ENCODE measurements around the gene MTARC2.

The MTARC2 gene

GRCh38 chr1:220789532-220790147 lies 41.5 kb downstream of the MTARC2 start:
- TF ChIP-seq, protein P1, sequence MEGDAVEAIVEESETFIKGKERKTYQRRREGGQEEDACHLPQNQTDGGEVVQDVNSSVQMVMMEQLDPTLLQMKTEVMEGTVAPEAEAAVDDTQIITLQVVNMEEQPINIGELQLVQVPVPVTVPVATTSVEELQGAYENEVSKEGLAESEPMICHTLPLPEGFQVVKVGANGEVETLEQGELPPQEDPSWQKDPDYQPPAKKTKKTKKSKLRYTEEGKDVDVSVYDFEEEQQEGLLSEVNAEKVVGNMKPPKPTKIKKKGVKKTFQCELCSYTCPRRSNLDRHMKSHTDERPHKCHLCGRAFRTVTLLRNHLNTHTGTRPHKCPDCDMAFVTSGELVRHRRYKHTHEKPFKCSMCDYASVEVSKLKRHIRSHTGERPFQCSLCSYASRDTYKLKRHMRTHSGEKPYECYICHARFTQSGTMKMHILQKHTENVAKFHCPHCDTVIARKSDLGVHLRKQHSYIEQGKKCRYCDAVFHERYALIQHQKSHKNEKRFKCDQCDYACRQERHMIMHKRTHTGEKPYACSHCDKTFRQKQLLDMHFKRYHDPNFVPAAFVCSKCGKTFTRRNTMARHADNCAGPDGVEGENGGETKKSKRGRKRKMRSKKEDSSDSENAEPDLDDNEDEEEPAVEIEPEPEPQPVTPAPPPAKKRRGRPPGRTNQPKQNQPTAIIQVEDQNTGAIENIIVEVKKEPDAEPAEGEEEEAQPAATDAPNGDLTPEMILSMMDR (IDR thresholded peaks at IDR 0.05; ENCODE audit: low read depth, low read length), result no peak
- DNase-seq (ENCODE audit: extremely low read depth, low read depth), result no peak

DNA sequence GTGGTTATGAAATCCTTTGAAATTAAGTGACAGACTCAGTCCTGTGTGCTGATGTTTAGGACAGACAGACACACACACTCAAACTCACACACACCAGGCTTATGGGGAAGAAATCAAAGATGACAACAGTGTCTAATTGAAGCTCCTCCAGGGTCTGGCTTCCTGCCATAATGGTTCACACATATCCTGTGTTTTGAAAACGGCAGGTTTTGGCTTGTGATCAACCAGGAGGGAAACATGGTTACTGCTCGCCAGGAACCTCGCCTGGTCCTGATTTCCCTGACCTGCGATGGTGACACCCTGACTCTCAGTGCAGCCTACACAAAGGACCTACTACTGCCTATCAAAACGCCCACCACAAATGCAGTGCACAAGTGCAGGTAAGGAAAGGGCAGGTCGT lies 43.2 kb downstream of the MTARC2 start:
- no peak for DNase-seq (ENCODE audit: extremely low read depth, low read depth)
- TF ChIP-seq, protein P1 (IDR thresholded peaks at IDR 0.05; ENCODE audit: low read depth, low read length), result no peak

DNA sequence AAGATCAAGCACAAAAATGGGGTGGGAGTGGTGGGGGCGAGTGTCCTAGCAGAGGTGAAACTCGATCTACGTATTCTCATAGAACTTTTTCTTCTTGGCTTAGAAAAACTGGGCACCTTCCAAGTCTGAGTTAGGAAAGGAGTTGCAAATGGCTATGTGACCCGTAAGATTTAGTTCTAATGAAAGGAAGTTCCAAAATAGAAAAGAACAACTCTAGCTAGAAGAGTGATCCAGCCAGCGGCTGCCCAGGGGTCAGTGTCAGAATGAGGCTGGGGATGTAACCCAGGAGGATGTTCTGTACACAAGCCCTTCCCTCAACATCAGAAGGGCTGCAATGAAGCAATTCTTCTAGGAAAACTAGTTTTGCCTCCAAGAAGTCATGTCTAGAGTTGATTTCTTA lies 43.8 kb downstream of the MTARC2 start:
- TF ChIP-seq, protein P1 (IDR thresholded peaks at IDR 0.05; ENCODE audit: low read depth, low read length), result no peak
- no peak for DNase-seq (ENCODE audit: extremely low read depth, low read depth)

- TF ChIP-seq, protein P1 (IDR thresholded peaks at IDR 0.05; ENCODE audit: low read depth, low read length), result no peak
- DNase-seq (ENCODE audit: extremely low read depth, low read depth), result no peak
Measured at GRCh38 chr1:220796530-220796929, 48.4 kb downstream of the MTARC2 start.

DNA sequence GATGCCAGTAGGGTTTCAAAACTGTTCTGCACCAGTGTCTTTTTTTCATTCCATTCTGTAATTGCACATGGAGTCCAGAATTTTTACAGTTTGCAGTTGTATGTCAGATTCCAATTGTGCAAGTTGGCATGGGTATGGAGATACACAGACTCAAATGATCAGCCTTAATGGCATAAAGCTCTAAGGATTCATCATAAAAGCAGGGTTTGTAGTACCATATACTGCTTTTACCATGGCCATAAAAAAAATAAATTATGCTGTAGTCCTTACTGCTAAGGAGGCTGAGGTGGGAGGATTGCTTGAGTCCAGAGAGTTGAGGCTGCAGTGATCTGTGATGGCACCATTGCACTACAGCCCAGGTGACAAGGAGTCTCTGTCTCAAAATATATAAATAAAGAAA lies 48.9 kb downstream of the MTARC2 start:
- TF ChIP-seq, protein P1 (IDR thresholded peaks at IDR 0.05; ENCODE audit: low read depth, low read length), result no peak
- DNase-seq (ENCODE audit: extremely low read depth, low read depth), result no peak

GRCh38 chr1:220797553-220797952 lies 49.4 kb downstream of the MTARC2 start:
- TF ChIP-seq, protein P1 (IDR thresholded peaks at IDR 0.05; ENCODE audit: low read depth, low read length), result no peak
- DNase-seq (ENCODE audit: extremely low read depth, low read depth), result no peak

- TF ChIP-seq, protein P1 (IDR thresholded peaks at IDR 0.05; ENCODE audit: low read depth, low read length), result no peak
- no peak for DNase-seq (ENCODE audit: extremely low read depth, low read depth)
Measured at GRCh38 chr1:220798338-220798737, 50.2 kb downstream of the MTARC2 start.

Data from AG09319 (cell line).